ENCODE results near the gene USP32. TPM values are rescaled to one million over a fixed set of nuclear protein-coding genes. Genes with fewer than 3 reads are reported as not detected.

Gene USP32
- total RNA-seq, 1 experiment from 2014 or later = 73.5 TPM

DNA sequence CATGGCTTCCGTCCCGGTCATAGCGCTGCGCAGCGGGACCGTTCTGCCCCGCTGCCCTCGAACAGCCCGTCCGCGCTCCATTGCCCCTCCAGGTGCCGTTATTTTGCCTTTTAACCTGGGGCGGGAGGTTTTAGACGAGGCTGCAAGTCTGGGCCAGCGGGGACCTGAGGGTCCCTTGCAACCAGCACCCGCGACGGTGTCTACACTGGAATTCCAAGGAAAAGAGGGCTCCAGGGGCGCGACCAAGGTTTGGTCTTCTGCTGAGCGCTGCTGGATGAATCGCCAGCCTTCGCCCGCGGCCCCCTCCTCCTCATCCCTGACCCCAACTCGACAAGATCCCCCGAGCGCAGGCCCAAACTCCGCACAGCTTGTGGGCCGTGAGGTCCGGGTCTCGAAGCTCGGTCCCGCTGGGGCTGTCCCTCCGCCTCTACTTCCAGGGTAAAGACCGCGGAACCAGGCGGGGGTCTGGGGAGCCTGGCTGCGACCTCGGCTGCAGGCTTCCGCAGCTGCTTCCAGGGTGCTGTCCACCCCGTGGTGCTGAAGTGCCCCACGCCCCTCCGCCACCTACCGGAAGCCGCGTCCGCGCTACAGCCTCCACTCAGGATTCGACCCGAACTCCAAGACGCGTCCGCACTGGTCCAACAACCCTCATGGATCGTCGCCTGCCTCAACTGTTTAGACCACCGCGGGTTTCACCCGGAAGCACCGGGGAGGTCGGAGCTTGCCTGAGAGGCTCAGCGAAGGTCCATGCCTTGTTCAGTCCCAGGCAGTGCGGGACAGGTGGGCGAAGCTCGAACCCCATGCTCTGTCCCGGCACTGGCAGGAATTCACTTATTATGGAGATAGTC, 252.3 kb downstream of the USP32 start:
- Histone ChIP-seq H4K91ac (ENCODE audit: insufficient read length, low read depth, low read length) (no peak overlapping the region), H3K9ac (ENCODE audit: extremely low read depth, insufficient read length, low read length) (no peak overlapping the region), H3K56ac (ENCODE audit: insufficient read length, low read depth, low read length) (no peak overlapping the region), H3K79me1 (ENCODE audit: insufficient read depth, low read depth, low read length, poor library complexity, severe bottlenecking) (no peaks in the 10 kb centered on the region), H2BK120ac (ENCODE audit: low read depth, low read length, poor library complexity, severe bottlenecking) (no peak overlapping the region), H2BK15ac (ENCODE audit: low read depth, low read length) (no peak overlapping the region), H2AFZ (ENCODE audit: low read length) (no peak overlapping the region), H2BK12ac (ENCODE audit: insufficient read length, low read depth, low read length) (no peak overlapping the region), H3K4me1 (ENCODE audit: insufficient read depth, low read length) (peaks cover 2% of the 10 kb centered on the region; the same call in 1 of the 2 replicates), H3K23ac (ENCODE audit: insufficient read length, low read depth, low read length) (no peak overlapping the region), H3K27ac (ENCODE audit: insufficient read length, low read depth, low read length) (no peak overlapping the region), H3K9me3 (ENCODE audit: control insufficient read depth, low read depth, low read length) (no peaks in the 10 kb centered on the region), H2AK5ac (ENCODE audit: insufficient read length, low read length) (no peak overlapping the region), H2BK20ac (ENCODE audit: low read depth, low read length, poor library complexity, severe bottlenecking) (no peak overlapping the region), H3K14ac (ENCODE audit: insufficient read depth, low read length) (no peak overlapping the region), H4K5ac (ENCODE audit: insufficient read length, low read depth, low read length) (no peak overlapping the region), H3K4me2 (ENCODE audit: insufficient read depth, insufficient read length, low read length) (peak overlapping the region; percentile 38), H3K4ac (ENCODE audit: low read depth, low read length) (no peak overlapping the region), H3K23me2 (ENCODE audit: insufficient read length, low read depth, low read length, poor library complexity, severe bottlenecking) (peaks cover 25% of the 10 kb centered on the region), H3K18ac (ENCODE audit: insufficient read length, low read depth, low read length) (no peak overlapping the region), H3K79me2 (ENCODE audit: insufficient read depth, low read length) (no peaks in the 10 kb centered on the region), H2BK5ac (ENCODE audit: insufficient read length, low read length) (no peak overlapping the region), H4K8ac (replicated peaks; ENCODE audit: insufficient read length, low read depth, low read length) (no peak overlapping the region), H4K20me1 (ENCODE audit: control insufficient read depth, insufficient read depth, insufficient read length) (no peaks in the 10 kb centered on the region), H3T11ph (ENCODE audit: low read length) (no peak overlapping the region), H3K27me3 (ENCODE audit: insufficient read depth, low read length) (peaks cover 46% of the 10 kb centered on the region)
- Mint-ChIP-seq H3K27ac (no peak overlapping the region), H3K4me3 (peak overlapping the region; percentile 37 to 81), H3K4me1 (peaks cover 34 to 53% of the 10 kb centered on the region in 2 experiments), H3K36me3 (ENCODE audit: insufficient read depth in 1 of 3, low read depth in 3 of 3) (no peaks in the 10 kb centered on the region), H3K9me3 (peaks cover 0 to 2% of the 10 kb centered on the region in 2 experiments; a peak in 2 of 5 replicates), H3K27me3 (ENCODE audit: low read depth) (peaks cover 83% of the 10 kb centered on the region)
- peak; percentile 89 for DNase-seq
- WGBS (ENCODE audit: extremely low coverage, insufficient read length, low lambda C conversion rate) = no CpG with 5 or more reads among the region's 66 CpGs
- peak; percentile 67 for TF ChIP-seq CTCF (conservative IDR thresholded peaks at IDR 0.05)
